GM19438 (cell line): ENCODE measurements around the gene ICA1L.

ENCODE experiments used
- ATAC-seq: cut with Tn5 transposase; IDR thresholded peaks from one replicate; pipeline ENCODE4 v1.9.1; 2021; ENCODE audit warnings: low read depth; ENCODE audit not compliant: unreplicated experiment

The ICA1L gene

GRCh38 chr2:202750763-202751427 is 120.7 kb downstream of the ICA1L start:
- no peak for ATAC-seq

- no peak for ATAC-seq
These were observed 122.1 kb downstream of the ICA1L start for GRCh38 chr2:202749477-202749876.

- no peak for ATAC-seq
These were observed 128.0 kb downstream of the ICA1L start for GRCh38 chr2:202743613-202744012.

GRCh38 chr2:202736826-202737225 is 134.7 kb downstream of the ICA1L start:
- ATAC-seq, result no peak

- ATAC-seq, result no peak
These were observed 145.5 kb downstream of the ICA1L start for GRCh38 chr2:202726070-202726469.

GRCh38 chr2:202723746-202724145 is 147.8 kb downstream of the ICA1L start:
- ATAC-seq, result no peak
